AG09319 (cell line): Measurements from ENCODE around the gene SLC49A3.

Experiments used
- DNase-seq: peaks from one replicate; pipeline ENCODE4 v3.0.0-alpha.2; 2010; ENCODE audit warnings: low read depth; ENCODE audit errors: extremely low read depth
- TF ChIP-seq, protein P1 (sequence below): IDR thresholded peaks from 2 replicates; pipeline ENCODE4 v1.5.1; 2011; ENCODE audit warnings: low read depth, mild to moderate bottlenecking, inconsistent platforms, low read length, moderate library complexity

The SLC49A3 gene

GRCh38 chr4:684623-685327 lies 4.2 kb downstream of the SLC49A3 start:
- TF ChIP-seq, protein P1, sequence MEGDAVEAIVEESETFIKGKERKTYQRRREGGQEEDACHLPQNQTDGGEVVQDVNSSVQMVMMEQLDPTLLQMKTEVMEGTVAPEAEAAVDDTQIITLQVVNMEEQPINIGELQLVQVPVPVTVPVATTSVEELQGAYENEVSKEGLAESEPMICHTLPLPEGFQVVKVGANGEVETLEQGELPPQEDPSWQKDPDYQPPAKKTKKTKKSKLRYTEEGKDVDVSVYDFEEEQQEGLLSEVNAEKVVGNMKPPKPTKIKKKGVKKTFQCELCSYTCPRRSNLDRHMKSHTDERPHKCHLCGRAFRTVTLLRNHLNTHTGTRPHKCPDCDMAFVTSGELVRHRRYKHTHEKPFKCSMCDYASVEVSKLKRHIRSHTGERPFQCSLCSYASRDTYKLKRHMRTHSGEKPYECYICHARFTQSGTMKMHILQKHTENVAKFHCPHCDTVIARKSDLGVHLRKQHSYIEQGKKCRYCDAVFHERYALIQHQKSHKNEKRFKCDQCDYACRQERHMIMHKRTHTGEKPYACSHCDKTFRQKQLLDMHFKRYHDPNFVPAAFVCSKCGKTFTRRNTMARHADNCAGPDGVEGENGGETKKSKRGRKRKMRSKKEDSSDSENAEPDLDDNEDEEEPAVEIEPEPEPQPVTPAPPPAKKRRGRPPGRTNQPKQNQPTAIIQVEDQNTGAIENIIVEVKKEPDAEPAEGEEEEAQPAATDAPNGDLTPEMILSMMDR: no peak
- no peak for DNase-seq

- no peak for DNase-seq
- TF ChIP-seq, protein P1: peak; percentile 80
These were observed 4.8 kb downstream of the SLC49A3 start for GRCh38 chr4:683982-684622.

GRCh38 chr4:683247-683897 lies 5.6 kb downstream of the SLC49A3 start:
- TF ChIP-seq, protein P1: no peak
- no peak for DNase-seq

- no peak for DNase-seq
- TF ChIP-seq, protein P1: no peak
These were observed 6.3 kb downstream of the SLC49A3 start for GRCh38 chr4:682490-683172.

DNA sequence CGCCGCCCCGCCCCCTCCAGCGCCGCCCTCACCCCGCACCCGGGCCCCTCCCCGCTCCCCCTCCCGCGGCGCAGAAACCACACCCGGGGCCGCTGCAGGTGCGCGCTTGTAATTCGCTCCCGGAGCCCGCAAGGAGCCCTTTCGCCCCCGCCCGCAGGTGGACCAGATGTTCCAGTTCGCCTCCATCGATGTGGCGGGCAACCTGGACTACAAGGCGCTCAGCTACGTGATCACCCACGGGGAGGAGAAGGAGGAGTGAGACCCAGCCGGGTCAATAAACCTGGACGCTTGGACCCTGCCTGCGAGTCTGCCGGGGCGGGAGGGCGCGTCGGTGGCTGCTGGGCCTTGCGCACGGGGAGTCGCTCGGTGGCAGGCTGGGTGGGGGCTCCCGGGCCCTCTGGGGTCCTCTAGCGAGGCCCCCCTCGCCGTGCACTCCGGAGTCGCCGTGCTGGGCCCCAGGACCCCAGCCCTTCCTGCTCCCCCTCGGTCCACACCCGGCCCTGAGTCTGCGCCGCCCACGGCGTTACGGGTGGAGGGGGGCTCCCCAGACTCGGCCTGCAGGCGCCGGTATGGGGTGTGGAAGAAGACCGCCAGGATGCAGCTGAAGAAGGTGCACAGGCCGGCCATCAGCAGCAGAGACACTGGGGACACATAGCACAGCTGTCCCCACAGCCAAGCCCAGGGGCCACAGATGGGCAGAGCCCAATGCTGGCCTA lies 7.1 kb downstream of the SLC49A3 start:
- DNase-seq: no peak
- TF ChIP-seq, protein P1: no peak

GRCh38 chr4:680928-681645 lies 7.9 kb downstream of the SLC49A3 start:
- no peak for DNase-seq
- TF ChIP-seq, protein P1: no peak
